T-helper 2 cell (primary cell): ENCODE data around the gene LTBP3.

ENCODE experiments used
- DNase-seq, 5 experiments: peaks; one replicate each; pipeline versions ENCODE4 v3.0.0 to v3.0.0-alpha.2; 2012 to 2022

LTBP3 gene

GRCh38 chr11:65553301-65554001, 4.7 kb downstream of the LTBP3 start:
- DNase-seq = peak in 4 of 5 experiments; percentile 45 to 96 (median 68)

GRCh38 chr11:65552388-65552951, 5.7 kb downstream of the LTBP3 start:
- DNase-seq = no peak

- peak; percentile 30 to 74 (median 50) for DNase-seq
Measured at GRCh38 chr11:65551572-65552387, 6.4 kb downstream of the LTBP3 start.

DNA sequence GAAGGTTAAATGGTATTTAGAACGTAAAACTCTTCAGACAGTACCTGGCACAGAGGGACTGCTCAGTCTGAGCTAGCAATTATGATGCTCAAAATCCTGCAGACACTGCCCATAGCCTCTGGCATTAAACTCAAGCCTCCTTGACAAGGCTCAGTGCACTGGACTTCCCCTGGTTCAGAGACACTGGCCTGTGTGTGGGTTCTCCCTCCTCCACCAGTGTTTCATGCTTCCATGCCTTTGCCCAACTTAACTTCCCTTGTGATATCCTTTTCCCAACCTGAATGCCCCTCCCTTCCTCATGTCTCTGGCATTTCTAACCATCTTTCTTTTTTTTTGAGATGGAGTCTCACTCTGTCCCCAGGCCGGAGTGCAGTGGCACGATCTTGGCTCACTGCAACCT, 9.1 kb downstream of the LTBP3 start:
- DNase-seq = no peak

DNA sequence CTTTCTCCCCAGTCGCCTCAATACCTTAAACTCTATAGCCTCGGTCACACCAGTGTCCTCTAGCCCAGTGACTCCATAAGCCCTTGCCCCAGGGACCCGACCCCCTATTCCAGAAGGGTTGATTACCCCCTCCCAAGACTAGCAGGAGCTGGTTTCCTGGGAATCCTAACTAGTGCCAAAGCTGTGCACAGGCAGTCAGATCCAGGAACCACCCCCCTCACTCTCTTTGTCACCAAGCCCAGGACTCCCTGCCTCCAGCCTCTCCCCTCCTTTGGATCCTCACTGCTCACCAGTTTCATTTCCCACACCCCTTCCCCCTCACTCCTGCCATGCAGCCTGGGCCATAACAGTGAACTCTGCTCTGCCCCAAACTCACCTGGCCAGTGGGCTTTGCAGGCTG, 9.8 kb downstream of the LTBP3 start:
- no peak for DNase-seq

GRCh38 chr11:65547446-65548125, 10.6 kb downstream of the LTBP3 start:
- DNase-seq = peak in 3 of 5 experiments; percentile 37 to 59 (median 39)

DNA sequence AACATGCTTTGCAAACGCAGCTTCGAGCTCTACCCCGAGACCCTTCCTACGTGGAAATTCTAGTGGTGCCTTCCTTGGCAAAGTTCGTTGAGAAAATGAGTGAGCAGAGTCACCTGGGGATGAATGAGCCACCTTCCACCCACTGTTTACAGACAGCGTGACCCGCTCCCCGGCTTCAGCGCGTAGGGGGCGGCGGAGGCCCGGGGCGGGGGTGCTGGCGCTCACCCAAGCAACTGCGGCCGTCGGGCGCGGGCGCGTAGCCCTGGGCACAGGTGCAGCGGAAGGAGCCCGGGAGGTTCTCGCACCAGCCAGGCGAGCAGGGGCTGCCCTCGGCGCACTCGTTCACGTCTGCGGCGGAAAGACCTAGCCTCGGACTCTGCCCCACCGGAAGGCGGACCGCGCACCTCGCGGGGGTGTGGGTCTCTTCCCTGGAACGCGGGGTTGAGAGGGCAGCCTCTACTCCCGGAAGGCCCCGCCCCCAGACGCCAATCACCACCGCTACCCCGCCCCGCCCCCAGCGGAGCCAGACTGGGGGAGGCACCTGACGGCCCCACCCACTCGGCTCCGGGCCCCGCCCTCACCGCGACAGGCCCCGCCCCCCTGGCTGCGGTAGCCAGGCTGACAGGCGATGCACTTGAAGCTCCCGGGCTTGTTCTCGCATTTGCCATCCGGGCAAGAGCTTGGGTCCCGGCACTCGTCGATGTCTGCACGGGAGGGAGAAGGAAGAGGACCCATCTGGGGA, 11.8 kb downstream of the LTBP3 start:
- peak; percentile 93 to 99 (median 97) for DNase-seq

DNA sequence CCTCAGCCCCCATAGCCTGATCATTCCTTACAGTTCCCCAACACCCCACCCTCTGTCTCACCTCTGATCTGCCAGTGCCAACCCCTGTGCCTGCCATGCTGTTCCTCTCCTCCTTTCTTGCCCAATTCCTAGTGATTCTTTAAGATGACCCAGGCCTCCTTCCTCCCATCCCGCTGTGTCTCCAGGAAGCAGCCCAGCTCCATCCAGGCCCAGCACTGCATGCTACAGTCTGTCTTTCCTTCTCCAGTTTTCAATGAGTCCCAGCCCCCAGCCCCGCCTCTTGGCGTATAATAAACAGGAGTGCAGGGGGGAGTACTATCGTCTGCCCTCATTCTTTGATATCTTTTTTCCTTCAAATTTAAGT, 12.3 kb downstream of the LTBP3 start:
- no peak for DNase-seq

DNA sequence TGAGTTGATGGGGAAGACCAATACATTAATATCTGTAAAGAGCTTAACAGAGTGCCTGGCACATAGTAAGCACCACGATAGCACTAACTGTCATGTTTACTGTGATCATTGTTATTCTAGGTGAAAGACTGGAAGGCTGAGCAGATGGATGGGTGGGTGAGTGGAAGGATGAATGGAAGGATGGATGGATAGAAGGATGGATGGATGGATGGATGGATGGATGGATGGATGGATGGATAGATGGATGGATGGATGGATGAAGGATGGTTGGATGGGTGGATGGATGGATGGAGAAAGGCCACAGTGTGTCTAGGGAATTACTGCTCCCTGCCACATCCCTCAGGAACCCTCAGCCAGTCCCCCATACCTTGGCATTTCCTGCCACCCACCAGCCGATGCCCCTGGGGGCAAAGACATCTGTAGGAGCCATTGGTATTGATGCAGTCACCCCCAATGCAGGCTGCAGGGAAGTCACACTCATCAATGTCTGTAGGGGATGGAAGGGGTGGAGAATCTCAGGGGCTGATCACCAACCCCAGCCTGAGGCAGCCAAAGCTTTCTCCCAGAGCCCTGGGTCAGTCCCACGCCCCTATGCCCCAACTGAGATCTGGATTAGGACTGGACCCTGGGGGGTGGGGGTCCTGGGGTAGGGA, 15.3 kb downstream of the LTBP3 start:
- no peak for DNase-seq

DNA sequence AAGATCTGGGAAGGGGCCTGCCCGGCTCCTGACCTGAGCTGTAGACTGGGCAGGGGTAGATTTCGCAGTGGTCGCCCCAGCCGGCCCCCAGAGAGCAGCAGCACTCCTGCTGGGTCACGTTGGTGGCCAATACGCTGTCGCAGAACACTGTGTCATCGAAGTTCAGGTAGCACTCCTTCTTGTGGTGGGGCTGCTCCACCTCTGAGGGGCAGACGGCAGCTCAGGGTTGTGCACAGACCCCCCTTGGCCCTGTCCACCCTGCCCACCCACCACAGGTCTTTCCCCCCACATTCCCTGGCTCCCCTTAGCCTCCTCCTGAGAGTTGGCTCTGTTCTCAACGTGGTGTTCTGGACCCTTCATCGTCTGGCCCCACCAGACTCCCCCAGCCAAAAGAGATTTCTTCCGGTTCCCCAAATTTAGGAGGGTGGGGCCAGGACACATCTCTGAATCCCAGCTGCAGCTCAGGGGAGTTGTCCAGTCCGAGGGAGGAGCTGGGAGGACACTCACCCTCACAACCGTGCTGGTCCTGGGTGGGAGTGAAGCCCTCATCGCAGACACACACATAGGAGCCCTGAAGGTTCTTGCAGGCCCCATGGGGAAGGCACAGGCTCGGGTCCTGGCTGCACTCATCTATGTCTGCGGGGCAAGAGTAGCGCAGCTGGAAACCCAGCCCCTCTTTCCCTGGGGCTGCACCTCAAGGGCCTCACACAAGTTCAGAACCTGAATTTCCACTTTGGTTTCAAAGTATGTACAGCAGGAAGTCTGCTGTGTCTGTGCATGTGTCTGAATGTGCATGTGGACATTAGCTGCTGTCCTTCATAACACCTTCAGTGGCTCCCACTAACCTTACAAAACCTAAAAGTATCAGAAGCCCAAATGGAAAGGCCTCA, 16.8 kb downstream of the LTBP3 start:
- DNase-seq = no peak

- DNase-seq = peak; percentile 79 to 88 (median 84)
Measured at GRCh38 chr11:65540290-65541092, 17.7 kb downstream of the LTBP3 start.

DNA sequence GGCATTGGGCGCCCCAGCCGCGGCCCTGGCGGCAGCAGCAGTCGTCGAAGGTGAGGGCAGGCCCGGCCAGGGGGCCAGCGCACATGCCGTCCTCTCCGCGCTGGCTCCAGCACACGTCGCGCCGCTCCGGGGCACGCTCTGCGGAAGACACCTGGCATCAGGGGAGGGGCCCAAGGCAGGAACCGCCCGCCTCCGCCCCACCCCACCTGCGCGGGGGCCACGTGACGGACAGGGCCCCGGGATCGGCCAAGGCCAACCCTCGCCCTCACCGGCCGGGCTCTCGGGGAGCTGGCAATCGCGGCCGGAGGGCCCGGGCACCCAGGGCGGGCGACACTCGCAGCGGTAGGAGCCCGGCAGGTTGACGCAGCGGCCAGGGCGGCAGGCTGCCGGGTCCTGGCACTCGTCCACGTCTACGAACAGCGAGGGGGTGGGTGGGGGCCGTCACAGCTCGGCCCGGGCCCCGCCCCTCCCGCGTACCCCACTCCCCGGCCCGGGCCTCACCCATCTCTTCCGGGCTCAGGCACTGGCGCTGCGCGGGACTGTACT, 18.3 kb downstream of the LTBP3 start:
- peak in 2 of 5 experiments; percentile 37 to 73 for DNase-seq

DNA sequence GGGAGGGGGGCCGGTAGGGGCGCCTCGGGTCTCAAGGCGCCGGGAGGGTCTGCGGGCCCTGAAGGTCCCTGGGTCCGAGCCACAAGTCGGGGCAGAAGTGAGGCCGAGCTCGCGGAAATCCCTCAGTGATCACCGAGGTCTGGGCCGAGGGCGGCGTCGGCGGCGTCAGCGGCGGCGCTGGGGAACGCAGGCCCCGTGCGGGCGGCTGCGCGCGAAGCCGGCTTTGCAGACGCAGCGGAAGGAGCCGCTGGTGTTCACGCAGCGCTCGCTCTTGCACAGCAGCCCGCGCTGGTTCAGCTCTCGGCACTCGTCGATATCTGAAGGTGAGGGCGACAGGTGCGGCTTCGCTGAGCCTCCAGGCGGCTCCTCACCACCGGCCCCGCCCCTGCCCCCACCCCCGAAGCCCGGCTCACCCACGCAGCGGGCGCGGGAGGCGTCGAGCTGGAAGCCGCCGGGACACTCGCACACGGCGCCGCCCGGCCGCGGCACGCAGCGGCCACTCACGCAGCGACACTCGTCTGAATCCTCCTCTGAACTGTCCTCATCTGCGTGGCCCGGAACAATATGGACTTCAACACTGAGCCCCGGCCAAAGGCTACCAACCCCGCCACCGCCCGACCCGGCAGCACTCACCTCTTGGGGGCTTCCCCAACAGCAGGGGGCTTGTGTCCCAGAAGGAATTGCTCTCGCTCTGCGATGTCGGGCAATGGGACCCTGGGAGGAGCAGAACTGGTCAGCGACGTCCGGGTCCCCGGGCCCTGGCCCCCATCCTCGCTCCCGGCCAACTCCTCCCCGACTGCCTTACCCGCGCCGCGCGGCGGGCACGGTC, 19.0 kb downstream of the LTBP3 start:
- DNase-seq = no peak

GRCh38 chr11:65538232-65538914, 19.8 kb downstream of the LTBP3 start:
- DNase-seq = no peak

GRCh38 chr11:65537620-65538231, 20.4 kb downstream of the LTBP3 start:
- no peak for DNase-seq

GRCh38 chr11:65537296-65537597, 20.9 kb downstream of the LTBP3 start:
- no peak for DNase-seq

GRCh38 chr11:65536412-65537295, 21.5 kb downstream of the LTBP3 start:
- no peak for DNase-seq
